Glutamatergic neuron (in vitro differentiated cells): Measurements from ENCODE around the gene ATP6V1G1. TPM values are rescaled to one million over a fixed set of nuclear protein-coding genes. Genes with fewer than 3 reads are reported as not detected.

Source experiments
- DNase-seq: peaks from one replicate; pipeline ENCODE4 v3.0.0; 2022
- H3K27ac Mint-ChIP-seq: one replicate; pipeline ENCODE4 v1.8.0; 2020; ENCODE audit warnings: mild to moderate bottlenecking, mixed read lengths, inconsistent platforms; ENCODE audit not compliant: unreplicated experiment
- H3K27me3 Mint-ChIP-seq: one replicate; pipeline ENCODE4 v1.8.0; 2020; ENCODE audit warnings: mild to moderate bottlenecking, moderate library complexity, mixed read lengths, inconsistent platforms; ENCODE audit not compliant: unreplicated experiment
- H3K36me3 Mint-ChIP-seq: one replicate; pipeline ENCODE4 v1.8.0; 2020; ENCODE audit warnings: mild to moderate bottlenecking, mixed read lengths, inconsistent platforms; ENCODE audit not compliant: unreplicated experiment
- H3K4me1 Mint-ChIP-seq: one replicate; pipeline ENCODE4 v1.8.0; 2020; ENCODE audit warnings: mild to moderate bottlenecking, low read depth, mixed read lengths, inconsistent platforms; ENCODE audit not compliant: unreplicated experiment
- H3K4me3 Mint-ChIP-seq: one replicate; pipeline ENCODE4 v1.8.0; 2020; ENCODE audit warnings: mild to moderate bottlenecking, mixed read lengths, inconsistent platforms; ENCODE audit not compliant: unreplicated experiment
- H3K9me3 Mint-ChIP-seq: one replicate; pipeline ENCODE4 v1.8.0; 2020; ENCODE audit warnings: mild to moderate bottlenecking, moderate library complexity, mixed read lengths, inconsistent platforms; ENCODE audit not compliant: unreplicated experiment
- CTCF ChIP-seq: fragments of 200-600 bp; sonication (generic); IDR thresholded peaks from one replicate; pipeline ENCODE4 v1.5.0; 2021; ENCODE audit not compliant: partially characterized antibody, unreplicated experiment
- total RNA-seq: library from RNA; stranded (reverse); fragmentation: NEBNext Ultra II Directional; extraction: Animal tissue kit (Norgen Biotek cat#: 25700); gene quantifications from one replicate; pipeline ENCODE4 v1.2.1, GENCODE V29; 2021; ENCODE audit not compliant: unreplicated experiment

ATP6V1G1 gene
- total RNA-seq, 1 donor from 2014 or later, result 156 TPM

GRCh38 chr9:114555696-114556095 lies 31.9 kb upstream of the ATP6V1G1 start:
- Mint-ChIP-seq H3K4me1 (peaks cover 7% of the 10 kb centered on the region), H3K4me3 (no peak overlapping the region)

GRCh38 chr9:114558027-114558675 lies 29.4 kb upstream of the ATP6V1G1 start:
- H3K27me3 Mint-ChIP-seq, result peaks cover 4% of the 10 kb centered on the region
- DNase-seq, result no peak
- peaks cover 2% of the 10 kb centered on the region for H3K9me3 Mint-ChIP-seq
- no peak for TF ChIP-seq CTCF
- H3K4me1 Mint-ChIP-seq, result peaks cover 4% of the 10 kb centered on the region
- no peak overlapping the region for H3K27ac Mint-ChIP-seq
- H3K4me3 Mint-ChIP-seq, result no peak overlapping the region
- H3K36me3 Mint-ChIP-seq, result no peaks in the 10 kb centered on the region

More at GRCh38 chr9:114555696-114556095, 31.9 kb upstream of the ATP6V1G1 start:
- no peak for TF ChIP-seq CTCF
- DNase-seq, result no peak
- peaks cover 2% of the 10 kb centered on the region for H3K9me3 Mint-ChIP-seq
- H3K27ac Mint-ChIP-seq, result no peak overlapping the region
- H3K36me3 Mint-ChIP-seq, result no peaks in the 10 kb centered on the region
- H3K27me3 Mint-ChIP-seq, result peaks cover 2% of the 10 kb centered on the region

DNA sequence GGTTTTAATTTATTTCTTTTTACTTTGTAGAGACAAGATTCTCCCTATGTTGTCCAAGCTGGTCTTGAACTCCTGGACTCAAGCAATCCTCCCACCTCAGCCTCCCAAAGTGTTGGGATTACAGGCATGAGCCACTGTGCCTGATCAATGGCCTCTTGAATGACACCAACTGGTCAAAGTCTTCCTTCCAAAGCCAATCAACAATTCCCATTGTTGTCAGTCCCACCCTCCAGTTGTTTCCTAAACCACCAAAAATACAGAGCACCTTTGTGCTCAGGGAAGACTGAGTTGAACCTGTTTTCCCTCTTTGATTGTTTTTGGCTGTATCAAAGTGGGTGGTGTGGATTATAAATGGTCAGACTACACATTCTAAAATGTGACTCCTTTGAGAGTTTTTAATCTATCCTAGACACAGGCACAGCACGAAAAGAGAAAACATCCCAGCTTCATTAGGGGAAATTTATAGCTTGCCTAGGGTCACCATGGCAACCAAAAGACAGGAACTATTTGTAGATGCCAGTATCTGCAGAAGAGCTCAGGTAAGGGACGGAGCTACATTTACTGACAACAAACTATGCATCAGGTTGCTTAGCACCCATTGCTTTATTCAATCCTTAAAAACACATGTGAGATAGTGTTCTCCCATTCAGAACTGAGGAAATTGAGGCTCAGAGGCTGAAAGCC lies 27.6 kb upstream of the ATP6V1G1 start:
- Mint-ChIP-seq H3K27me3 (peaks cover 4% of the 10 kb centered on the region), H3K4me3 (no peak overlapping the region), H3K36me3 (no peaks in the 10 kb centered on the region), H3K27ac (no peak overlapping the region), H3K9me3 (peaks cover 2% of the 10 kb centered on the region), H3K4me1 (peaks cover 4% of the 10 kb centered on the region)
- no peak for DNase-seq
- TF ChIP-seq CTCF, result no peak

DNA sequence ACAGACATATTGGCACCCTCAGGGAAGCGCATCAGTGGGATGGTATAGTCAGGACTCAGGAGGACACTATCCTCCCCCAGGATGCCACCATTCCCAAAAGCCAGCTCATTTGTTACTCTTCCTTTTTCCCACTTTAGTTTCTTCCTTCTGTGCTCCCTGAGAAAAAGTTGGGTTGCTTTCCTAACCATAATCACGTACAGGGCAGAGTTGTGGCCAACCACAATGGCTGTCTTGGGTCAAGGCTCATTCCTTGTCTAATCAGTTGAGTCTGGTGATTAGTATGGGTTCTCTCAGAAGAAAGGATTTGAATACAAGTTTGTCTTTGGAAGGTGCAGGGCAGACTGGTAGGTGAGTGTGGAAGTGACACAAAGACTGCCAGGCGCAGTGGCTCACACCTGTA lies 26.6 kb upstream of the ATP6V1G1 start:
- no peak for TF ChIP-seq CTCF
- DNase-seq, result no peak
- peaks cover 4% of the 10 kb centered on the region for H3K4me1 Mint-ChIP-seq
- H3K4me3 Mint-ChIP-seq, result no peak overlapping the region
- no peak overlapping the region for H3K27ac Mint-ChIP-seq
- peaks cover 2% of the 10 kb centered on the region for H3K9me3 Mint-ChIP-seq
- H3K36me3 Mint-ChIP-seq, result peaks cover under 1% of the 10 kb centered on the region
- H3K27me3 Mint-ChIP-seq, result peaks cover 4% of the 10 kb centered on the region

DNA sequence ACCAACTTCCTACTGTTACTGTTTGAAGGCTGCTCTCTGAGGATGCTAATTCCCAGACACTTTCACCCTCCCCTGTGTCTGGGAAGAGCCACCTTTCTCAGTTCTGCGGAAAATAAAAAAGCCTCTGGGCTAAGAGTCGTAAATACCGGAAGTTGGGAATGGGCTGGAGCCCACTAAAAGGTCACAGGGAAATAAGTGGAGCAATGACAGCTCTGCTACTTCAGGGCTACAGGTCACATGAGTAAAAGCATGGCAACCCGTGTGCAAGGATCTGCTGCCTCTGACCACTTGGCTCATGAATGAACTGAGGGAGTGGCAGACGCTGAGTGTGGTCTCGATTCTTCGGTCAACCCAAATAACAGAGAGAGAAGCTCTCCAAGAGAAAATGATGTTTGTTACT lies 25.8 kb upstream of the ATP6V1G1 start:
- TF ChIP-seq CTCF, result no peak
- no peak for DNase-seq
- Mint-ChIP-seq H3K4me3 (no peak overlapping the region), H3K36me3 (peaks cover 3% of the 10 kb centered on the region), H3K9me3 (no peaks in the 10 kb centered on the region), H3K27me3 (peaks cover 2% of the 10 kb centered on the region), H3K4me1 (peaks cover 4% of the 10 kb centered on the region), H3K27ac (no peak overlapping the region)
